K562 (cell line): Measurements from ENCODE around the gene ACSL6. TPM values are rescaled to one million over a fixed set of nuclear protein-coding genes. Genes with fewer than 3 reads are reported as not detected.

ENCODE experiments used
- ADNP ChIP-seq: fragments of 200-800 bp; sonication (Bioruptor generic); IDR thresholded peaks from 2 replicates; pipeline ENCODE4 v1.6.1; 2016; ENCODE audit warnings: missing genetic modification characterization, missing compliant biosample characterization
- CC2D1A ChIP-seq: fragments of 450-650 bp; IDR thresholded peaks from 2 replicates; pipeline ENCODE4 v1.6.1; 2017; ENCODE audit warnings: mild to moderate bottlenecking
- CHD2 ChIP-seq: IDR thresholded peaks from 2 replicates; pipeline ENCODE4 v1.6.1; 2011; ENCODE audit warnings: low read depth, low read length
- ERF ChIP-seq: fragments of 450-650 bp; formaldehyde crosslinking; IDR thresholded peaks from 2 replicates; pipeline ENCODE4 v1.4.0; 2020; ENCODE audit warnings: mild to moderate bottlenecking, mixed read lengths
- ESRRA ChIP-seq: fragments of 450-650 bp; IDR thresholded peaks from 2 replicates; pipeline ENCODE4 v1.6.1; 2014; ENCODE audit warnings: low read depth, mild to moderate bottlenecking, moderate library complexity, borderline replicate concordance
- ETV5 ChIP-seq: sonication (generic); formaldehyde crosslinking; IDR thresholded peaks from 2 replicates; pipeline ENCODE4 v1.4.0; 2020; ENCODE audit warnings: low read depth, mild to moderate bottlenecking, missing genetic modification reagents
- GABPB1 ChIP-seq: sonication (generic); formaldehyde crosslinking; IDR thresholded peaks from 2 replicates; pipeline ENCODE4 v1.8.0; 2022; ENCODE audit warnings: mild to moderate bottlenecking, missing genetic modification reagents
- IRF9 ChIP-seq: fragments of 450-650 bp; IDR thresholded peaks from 2 replicates; pipeline ENCODE4 v1.6.1; 2016; ENCODE audit warnings: missing biosample characterization, missing genetic modification characterization
- KAT2B ChIP-seq: IDR thresholded peaks from one replicate; pipeline ENCODE4 v1.6.1; 2012; ENCODE audit warnings: low read depth, mild to moderate bottlenecking, control low read depth, inconsistent platforms, low read length, moderate library complexity
- MTA1 ChIP-seq: fragments of 450-650 bp; IDR thresholded peaks from 2 replicates; pipeline ENCODE4 v1.6.1; 2017; ENCODE audit warnings: borderline replicate concordance
- NEUROD1 ChIP-seq: fragments of 150-350 bp; IDR thresholded peaks from 2 replicates; pipeline ENCODE4 v1.6.1; 2014; ENCODE audit warnings: borderline replicate concordance, low read length, low read depth; ENCODE audit not compliant: partially characterized antibody
- NFIC ChIP-seq: fragments of 450-650 bp; IDR thresholded peaks from 2 replicates; pipeline ENCODE4 v1.6.1; 2017; ENCODE audit warnings: mild to moderate bottlenecking, inconsistent platforms
- NONO ChIP-seq, 2 experiments: fragments of 200-400 bp in 1 of 2; fragments of 450-650 bp in 1 of 2; formaldehyde crosslinking in 1 of 2; IDR thresholded peaks; 2 replicates each; pipeline ENCODE4 v1.6.1; 2017; ENCODE audit warnings: low read depth in 2 of 2, mild to moderate bottlenecking in 2 of 2, moderate library complexity in 2 of 2, low read length in 1 of 2
- PATZ1 ChIP-seq: fragments of 250-450 bp; sonication (Bioruptor Pico); IDR thresholded peaks from 2 replicates; pipeline ENCODE4 v1.5.0; 2020; ENCODE audit warnings: mild to moderate bottlenecking, borderline replicate concordance
- SMAD1 ChIP-seq: fragments of 150-350 bp; IDR thresholded peaks from 2 replicates; pipeline ENCODE4 v1.6.1; 2014; ENCODE audit warnings: low read length, low read depth; ENCODE audit not compliant: partially characterized antibody
- SOX6 ChIP-seq: fragments of 450-650 bp; IDR thresholded peaks from 2 replicates; pipeline ENCODE4 v1.6.1; 2014; ENCODE audit warnings: mild to moderate bottlenecking
- TEAD2 ChIP-seq: fragments of 450-650 bp; IDR thresholded peaks from 2 replicates; pipeline ENCODE4 v1.6.1; 2016; ENCODE audit warnings: missing genetic modification characterization, control low read depth, missing compliant biosample characterization
- ZBTB17 ChIP-seq: fragments of 450-650 bp; formaldehyde crosslinking; IDR thresholded peaks from 2 replicates; pipeline ENCODE4 v1.4.0; 2020; ENCODE audit warnings: mild to moderate bottlenecking
- ZFP36 ChIP-seq: fragments of 150-350 bp; IDR thresholded peaks from 2 replicates; pipeline ENCODE4 v1.6.1; 2018; ENCODE audit warnings: low read length, low read depth; ENCODE audit not compliant: partially characterized antibody
- ZNF165 ChIP-seq: fragments of 250-450 bp; sonication (Bioruptor Pico); IDR thresholded peaks from 2 replicates; pipeline ENCODE4 v1.4.0; 2020; ENCODE audit warnings: borderline replicate concordance
- ZNF174 ChIP-seq: fragments of 250-450 bp; sonication (Bioruptor Pico); IDR thresholded peaks from 2 replicates; pipeline ENCODE4 v1.4.0; 2020; ENCODE audit warnings: mild to moderate bottlenecking
- ZNF263 ChIP-seq: sonication (generic); formaldehyde crosslinking; IDR thresholded peaks from 2 replicates; pipeline ENCODE4 v1.8.0; 2022; ENCODE audit warnings: mild to moderate bottlenecking, missing genetic modification reagents, borderline replicate concordance
- ZNF592 ChIP-seq: fragments of 450-650 bp; IDR thresholded peaks from 2 replicates; pipeline ENCODE4 v1.6.1; 2017; ENCODE audit warnings: antibody characterized with exemption, mild to moderate bottlenecking
- polyA plus RNA-seq, 8 experiments: library from polyadenylated mRNA; depleted of rRNA in 4 of 8; stranded (reverse) in 5 of 8; unstranded in 3 of 8; fragments of >200 nt; fragmentation: Nextera tagmentation in 2 of 8; fragmentation: Illumina TruSeq in 1 of 8; extraction: Ambion mirVana in 2 of 8; extraction: Trizol in 1 of 8; gene quantifications; 2 replicates each; pipeline versions ENCODE4 v1.2.1 to v1.2.3, GENCODE V29; 2011 to 2014; ENCODE audit warnings: inconsistent platforms in 1 of 8, missing spikeins in 1 of 8
- total RNA-seq, 7 experiments: library from RNA; depleted of rRNA in 6 of 7; stranded (reverse); fragments of >200 nt in 6 of 7; fragmentation: Illumina TruSeq in 2 of 7; extraction: Trizol in 2 of 7; gene quantifications; 2 replicates each; pipeline versions ENCODE4 v1.2.1 to v1.2.3, GENCODE V29; 2011 to 2021; ENCODE audit warnings: low replicate concordance in 1 of 7

The ACSL6 gene
- total and polyA plus RNA-seq, 9 of the 15 experiments (the other 6 are each of a cell fraction or from before 2014, with no cell fraction given): 0.50 to 1.5 (median 0.69) TPM

- TF ChIP-seq CC2D1A (peak; percentile 93), ZFP36 (peak; percentile 12), ZNF263 (CRISPR knock-in tag) (peak; percentile 88), SOX6 (peak; percentile 93), CHD2 (peak; percentile 70), ZNF165 (CRISPR knock-in tag) (no peak), ZNF174 (CRISPR knock-in tag) (no peak), NEUROD1 (peak; percentile 69), KAT2B (no peak), ZNF592 (peak; percentile 55; the same call in 1 of the 2 replicates), ESRRA (peak; percentile 91; the same call in 1 of the 2 replicates), GABPB1 (peak; percentile 73), ETV5 (peak; percentile 65; the same call in 1 of the 2 replicates), SMAD1 (peak; percentile 65), ERF (no peak), PATZ1 (no peak), ZBTB17 (CRISPR knock-in tag) (peak; percentile 90), TEAD2 (tag) (peak; percentile 78; the same call in 1 of the 2 replicates), ADNP (no peak), NFIC (peak; percentile 89), NONO (IDR thresholded peaks at IDR 0.05; ENCODE audit: low read depth in 2 of 2, low read length in 1 of 2) (peak in 1 of 2 experiments; percentile 86; a peak in 2 of 4 replicates), MTA1 (peak; percentile 78; the same call in 1 of the 2 replicates), IRF9 (tag) (no peak)
These were observed 16.8 kb downstream of the ACSL6 start (continued) for GRCh38 chr5:131994533-131995226.
